K562 (cell line): ENCODE measurements around the gene ZNF322. TPM values are rescaled to one million over a fixed set of nuclear protein-coding genes. Genes with fewer than 3 reads are reported as not detected.

ENCODE experiments used
- BHLHE40 ChIP-seq: IDR thresholded peaks from 2 replicates; pipeline ENCODE4 v1.6.1; 2011; ENCODE audit warnings: low read length, improper control_type of control experiment
- CHCHD3 ChIP-seq: fragments of 250-450 bp; sonication (Bioruptor Pico); IDR thresholded peaks from 2 replicates; pipeline ENCODE4 v2.1.2; 2022; ENCODE audit warnings: mild to moderate bottlenecking
- MXI1 ChIP-seq: IDR thresholded peaks from 2 replicates; pipeline ENCODE4 v1.6.1; 2011; ENCODE audit warnings: low read depth, mild to moderate bottlenecking, improper control_type of control experiment, low read length
- MYBL2 ChIP-seq, 2 experiments: fragments of 450-650 bp in 1 of 2; sonication (generic) in 1 of 2; formaldehyde crosslinking in 1 of 2; IDR thresholded peaks; 2 replicates each; pipeline versions ENCODE4 v1.6.1 to v1.8.1; 2017 to 2022; ENCODE audit warnings: borderline replicate concordance in 1 of 2, inconsistent platforms in 1 of 2, low read depth in 1 of 2, mild to moderate bottlenecking in 1 of 2, missing genetic modification reagents in 1 of 2, moderate library complexity in 1 of 2
- MYC ChIP-seq, 2 experiments: fragments of 250-450 bp in 1 of 2; sonication (Bioruptor Pico) in 1 of 2; IDR thresholded peaks; 2 replicates each; pipeline versions ENCODE4 v1.5.1 to v1.6.1; 2012 to 2021; ENCODE audit warnings: low read depth in 2 of 2, borderline replicate concordance in 1 of 2, improper control_type of control experiment in 1 of 2, low read length in 1 of 2, mild to moderate bottlenecking in 1 of 2, moderate library complexity in 1 of 2
- PCBP1 ChIP-seq: fragments of 200-400 bp; formaldehyde crosslinking; IDR thresholded peaks from 2 replicates; pipeline ENCODE4 v1.6.1; 2018; ENCODE audit warnings: mild to moderate bottlenecking, low read depth, low read length; ENCODE audit not compliant: poor library complexity, severe bottlenecking
- ZBTB11 ChIP-seq, 3 experiments: fragments of 200-800 bp in 1 of 3; fragments of 250-450 bp in 1 of 3; fragments of 450-650 bp in 1 of 3; sonication (Bioruptor Pico) in 1 of 3; sonication (Bioruptor generic) in 1 of 3; formaldehyde crosslinking in 1 of 3; IDR thresholded peaks; 2 replicates each; pipeline versions ENCODE4 v1.6.1 to v1.8.0; 2016 to 2022; ENCODE audit warnings: mild to moderate bottlenecking in 2 of 3, missing genetic modification characterization in 2 of 3, missing compliant biosample characterization in 1 of 3, moderate library complexity in 1 of 3
- ZFP30 ChIP-seq: fragments of 250-450 bp; sonication (Bioruptor Pico); IDR thresholded peaks from 2 replicates; pipeline ENCODE4 v1.8.0; 2022; ENCODE audit warnings: moderate library complexity, mild to moderate bottlenecking, inconsistent platforms, borderline replicate concordance
- ZNF41 ChIP-seq: fragments of 250-450 bp; sonication (Bioruptor Pico); conservative IDR thresholded peaks from 2 replicates; pipeline ENCODE4 v1.4.0; 2020; ENCODE audit warnings: mild to moderate bottlenecking
- polyA plus RNA-seq, 8 experiments: library from polyadenylated mRNA; depleted of rRNA in 4 of 8; stranded (reverse) in 5 of 8; unstranded in 3 of 8; fragments of >200 nt; fragmentation: Nextera tagmentation in 2 of 8; fragmentation: Illumina TruSeq in 1 of 8; extraction: Ambion mirVana in 2 of 8; extraction: Trizol in 1 of 8; gene quantifications; 2 replicates each; pipeline versions ENCODE4 v1.2.1 to v1.2.3, GENCODE V29; 2011 to 2014; ENCODE audit warnings: inconsistent platforms in 1 of 8, missing spikeins in 1 of 8
- total RNA-seq, 7 experiments: library from RNA; depleted of rRNA in 6 of 7; stranded (reverse); fragments of >200 nt in 6 of 7; fragmentation: Illumina TruSeq in 2 of 7; extraction: Trizol in 2 of 7; gene quantifications; 2 replicates each; pipeline versions ENCODE4 v1.2.1 to v1.2.3, GENCODE V29; 2011 to 2021; ENCODE audit warnings: low replicate concordance in 1 of 7
- TF ChIP-seq, protein P1 (sequence below): fragments of 200-600 bp; sonication (generic); IDR thresholded peaks from one replicate; pipeline ENCODE4 v1.6.1; 2012; ENCODE audit warnings: mild to moderate bottlenecking, low read depth, low read length, inconsistent platforms

ZNF322 gene
- total and polyA plus RNA-seq, 9 of the 15 experiments (the other 6 are each of a cell fraction or from before 2014, with no cell fraction given): 4.7 to 31.2 (median 18.7) TPM

GRCh38 chr6:26595669-26596269, 63.8 kb downstream of the ZNF322 start (continued):
- TF ChIP-seq, protein P1, sequence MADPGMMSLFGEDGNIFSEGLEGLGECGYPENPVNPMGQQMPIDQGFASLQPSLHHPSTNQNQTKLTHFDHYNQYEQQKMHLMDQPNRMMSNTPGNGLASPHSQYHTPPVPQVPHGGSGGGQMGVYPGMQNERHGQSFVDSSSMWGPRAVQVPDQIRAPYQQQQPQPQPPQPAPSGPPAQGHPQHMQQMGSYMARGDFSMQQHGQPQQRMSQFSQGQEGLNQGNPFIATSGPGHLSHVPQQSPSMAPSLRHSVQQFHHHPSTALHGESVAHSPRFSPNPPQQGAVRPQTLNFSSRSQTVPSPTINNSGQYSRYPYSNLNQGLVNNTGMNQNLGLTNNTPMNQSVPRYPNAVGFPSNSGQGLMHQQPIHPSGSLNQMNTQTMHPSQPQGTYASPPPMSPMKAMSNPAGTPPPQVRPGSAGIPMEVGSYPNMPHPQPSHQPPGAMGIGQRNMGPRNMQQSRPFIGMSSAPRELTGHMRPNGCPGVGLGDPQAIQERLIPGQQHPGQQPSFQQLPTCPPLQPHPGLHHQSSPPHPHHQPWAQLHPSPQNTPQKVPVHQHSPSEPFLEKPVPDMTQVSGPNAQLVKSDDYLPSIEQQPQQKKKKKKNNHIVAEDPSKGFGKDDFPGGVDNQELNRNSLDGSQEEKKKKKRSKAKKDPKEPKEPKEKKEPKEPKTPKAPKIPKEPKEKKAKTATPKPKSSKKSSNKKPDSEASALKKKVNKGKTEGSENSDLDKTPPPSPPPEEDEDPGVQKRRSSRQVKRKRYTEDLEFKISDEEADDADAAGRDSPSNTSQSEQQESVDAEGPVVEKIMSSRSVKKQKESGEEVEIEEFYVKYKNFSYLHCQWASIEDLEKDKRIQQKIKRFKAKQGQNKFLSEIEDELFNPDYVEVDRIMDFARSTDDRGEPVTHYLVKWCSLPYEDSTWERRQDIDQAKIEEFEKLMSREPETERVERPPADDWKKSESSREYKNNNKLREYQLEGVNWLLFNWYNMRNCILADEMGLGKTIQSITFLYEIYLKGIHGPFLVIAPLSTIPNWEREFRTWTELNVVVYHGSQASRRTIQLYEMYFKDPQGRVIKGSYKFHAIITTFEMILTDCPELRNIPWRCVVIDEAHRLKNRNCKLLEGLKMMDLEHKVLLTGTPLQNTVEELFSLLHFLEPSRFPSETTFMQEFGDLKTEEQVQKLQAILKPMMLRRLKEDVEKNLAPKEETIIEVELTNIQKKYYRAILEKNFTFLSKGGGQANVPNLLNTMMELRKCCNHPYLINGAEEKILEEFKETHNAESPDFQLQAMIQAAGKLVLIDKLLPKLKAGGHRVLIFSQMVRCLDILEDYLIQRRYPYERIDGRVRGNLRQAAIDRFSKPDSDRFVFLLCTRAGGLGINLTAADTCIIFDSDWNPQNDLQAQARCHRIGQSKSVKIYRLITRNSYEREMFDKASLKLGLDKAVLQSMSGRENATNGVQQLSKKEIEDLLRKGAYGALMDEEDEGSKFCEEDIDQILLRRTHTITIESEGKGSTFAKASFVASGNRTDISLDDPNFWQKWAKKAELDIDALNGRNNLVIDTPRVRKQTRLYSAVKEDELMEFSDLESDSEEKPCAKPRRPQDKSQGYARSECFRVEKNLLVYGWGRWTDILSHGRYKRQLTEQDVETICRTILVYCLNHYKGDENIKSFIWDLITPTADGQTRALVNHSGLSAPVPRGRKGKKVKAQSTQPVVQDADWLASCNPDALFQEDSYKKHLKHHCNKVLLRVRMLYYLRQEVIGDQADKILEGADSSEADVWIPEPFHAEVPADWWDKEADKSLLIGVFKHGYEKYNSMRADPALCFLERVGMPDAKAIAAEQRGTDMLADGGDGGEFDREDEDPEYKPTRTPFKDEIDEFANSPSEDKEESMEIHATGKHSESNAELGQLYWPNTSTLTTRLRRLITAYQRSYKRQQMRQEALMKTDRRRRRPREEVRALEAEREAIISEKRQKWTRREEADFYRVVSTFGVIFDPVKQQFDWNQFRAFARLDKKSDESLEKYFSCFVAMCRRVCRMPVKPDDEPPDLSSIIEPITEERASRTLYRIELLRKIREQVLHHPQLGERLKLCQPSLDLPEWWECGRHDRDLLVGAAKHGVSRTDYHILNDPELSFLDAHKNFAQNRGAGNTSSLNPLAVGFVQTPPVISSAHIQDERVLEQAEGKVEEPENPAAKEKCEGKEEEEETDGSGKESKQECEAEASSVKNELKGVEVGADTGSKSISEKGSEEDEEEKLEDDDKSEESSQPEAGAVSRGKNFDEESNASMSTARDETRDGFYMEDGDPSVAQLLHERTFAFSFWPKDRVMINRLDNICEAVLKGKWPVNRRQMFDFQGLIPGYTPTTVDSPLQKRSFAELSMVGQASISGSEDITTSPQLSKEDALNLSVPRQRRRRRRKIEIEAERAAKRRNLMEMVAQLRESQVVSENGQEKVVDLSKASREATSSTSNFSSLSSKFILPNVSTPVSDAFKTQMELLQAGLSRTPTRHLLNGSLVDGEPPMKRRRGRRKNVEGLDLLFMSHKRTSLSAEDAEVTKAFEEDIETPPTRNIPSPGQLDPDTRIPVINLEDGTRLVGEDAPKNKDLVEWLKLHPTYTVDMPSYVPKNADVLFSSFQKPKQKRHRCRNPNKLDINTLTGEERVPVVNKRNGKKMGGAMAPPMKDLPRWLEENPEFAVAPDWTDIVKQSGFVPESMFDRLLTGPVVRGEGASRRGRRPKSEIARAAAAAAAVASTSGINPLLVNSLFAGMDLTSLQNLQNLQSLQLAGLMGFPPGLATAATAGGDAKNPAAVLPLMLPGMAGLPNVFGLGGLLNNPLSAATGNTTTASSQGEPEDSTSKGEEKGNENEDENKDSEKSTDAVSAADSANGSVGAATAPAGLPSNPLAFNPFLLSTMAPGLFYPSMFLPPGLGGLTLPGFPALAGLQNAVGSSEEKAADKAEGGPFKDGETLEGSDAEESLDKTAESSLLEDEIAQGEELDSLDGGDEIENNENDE: peak; percentile 45
- no peak; the same call in 1 of the 2 replicates for TF ChIP-seq MYBL2 (IDR thresholded peaks at IDR 0.05; ENCODE audit: low read depth)
- TF ChIP-seq MYBL2 (CRISPR knock-in tag; IDR thresholded peaks at IDR 0.05; ENCODE audit: borderline replicate concordance): no peak
- TF ChIP-seq ZFP30: no peak
- no peak for TF ChIP-seq ZNF41 (CRISPR knock-in tag)
- TF ChIP-seq ZBTB11 (CRISPR knock-in tag; IDR thresholded peaks at IDR 0.05): no peak; a peak in 1 of 6 replicates
- no peak for TF ChIP-seq PCBP1
- no peak; the same call in 1 of the 2 replicates for TF ChIP-seq MXI1
- TF ChIP-seq MYC (IDR thresholded peaks at IDR 0.05; ENCODE audit: low read depth, low read length): peak; percentile 73
- TF ChIP-seq MYC (CRISPR knock-in tag; IDR thresholded peaks at IDR 0.05; ENCODE audit: borderline replicate concordance, low read depth): no peak
- no peak for TF ChIP-seq CHCHD3 (CRISPR knock-in tag)
- TF ChIP-seq BHLHE40: peak; percentile 40; the same call in 1 of the 2 replicates
